Activated naive CD8-positive, alpha-beta T cell treated with anti-CD3 and anti-CD28 coated beads for 36 hours (primary cell): Measurements from ENCODE around the gene MAP3K6. TPM values are rescaled to one million over a fixed set of nuclear protein-coding genes. Genes with fewer than 3 reads are reported as not detected.
A peak's percentile ranks its signal among the peaks of the same experiment; 100 is the strongest.

Source experiments
- DNase-seq: peaks from one replicate; pipeline ENCODE4 v3.0.0; 2021
- H3K27ac Mint-ChIP-seq: one replicate; pipeline ENCODE4 v1.8.0; 2022; ENCODE audit warnings: mild to moderate bottlenecking, moderate library complexity, mixed read lengths
- H3K27me3 Mint-ChIP-seq: one replicate; pipeline ENCODE4 v1.8.0; 2022; ENCODE audit warnings: mild to moderate bottlenecking, mixed read lengths
- H3K36me3 Mint-ChIP-seq: one replicate; pipeline ENCODE4 v1.8.0; 2021; ENCODE audit warnings: mild to moderate bottlenecking, mixed read lengths
- H3K4me1 Mint-ChIP-seq: one replicate; pipeline ENCODE4 v1.8.0; 2021; ENCODE audit warnings: mixed read lengths
- H3K4me3 Mint-ChIP-seq: one replicate; pipeline ENCODE4 v1.8.0; 2022; ENCODE audit warnings: mild to moderate bottlenecking, moderate library complexity, mixed read lengths
- H3K9me3 Mint-ChIP-seq: one replicate; pipeline ENCODE4 v1.8.0; 2022; ENCODE audit warnings: mixed read lengths
- total RNA-seq, 2 experiments: library from RNA; stranded (reverse); gene quantifications; one replicate each; pipeline ENCODE4 v1.2.3, GENCODE V29; 2021

Gene MAP3K6
- total RNA-seq, 2 experiments from 2014 or later, result 3.0 to 4.5 TPM

DNA sequence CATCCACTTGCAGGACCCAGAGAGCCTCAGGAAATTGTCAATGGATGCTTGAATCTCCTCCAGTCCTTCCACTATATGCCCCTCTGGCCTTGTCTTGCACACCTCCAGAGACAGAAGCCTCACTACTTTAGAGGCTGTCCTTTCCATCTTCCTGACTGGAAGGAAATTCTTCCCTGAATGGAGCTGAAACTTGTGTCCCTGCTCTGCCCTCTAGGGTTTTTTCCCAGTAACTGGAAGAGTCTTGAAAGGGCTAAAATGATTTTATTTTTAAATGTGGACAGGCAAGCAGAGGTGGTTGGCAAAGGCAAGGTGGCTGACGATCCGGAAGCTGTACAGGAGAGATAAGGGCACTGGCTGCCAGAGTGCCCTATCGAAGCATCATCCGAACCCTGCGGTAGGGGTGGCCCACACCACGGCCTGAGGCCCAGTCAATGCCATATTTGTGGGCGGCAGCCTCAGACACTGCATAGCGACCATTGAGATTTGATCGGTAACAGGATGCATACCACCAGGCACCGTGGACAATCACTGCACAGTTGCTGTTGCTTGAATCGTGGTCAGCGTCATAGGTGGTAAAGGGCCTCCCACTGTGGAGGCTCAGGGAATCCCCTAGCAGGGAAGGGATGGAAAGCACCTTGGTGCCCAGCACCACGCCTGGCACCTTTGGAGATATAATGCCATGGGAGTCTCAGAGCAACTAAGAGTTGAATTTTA is 2.3 kb upstream of the MAP3K6 start:
- no peaks in the 10 kb centered on the region for H3K27me3 Mint-ChIP-seq
- H3K4me1 Mint-ChIP-seq, result peaks cover 27% of the 10 kb centered on the region
- H3K27ac Mint-ChIP-seq, result no peak overlapping the region
- H3K36me3 Mint-ChIP-seq, result no peaks in the 10 kb centered on the region
- no peak overlapping the region for H3K4me3 Mint-ChIP-seq
- H3K9me3 Mint-ChIP-seq, result no peaks in the 10 kb centered on the region
- DNase-seq, result no peak

DNA sequence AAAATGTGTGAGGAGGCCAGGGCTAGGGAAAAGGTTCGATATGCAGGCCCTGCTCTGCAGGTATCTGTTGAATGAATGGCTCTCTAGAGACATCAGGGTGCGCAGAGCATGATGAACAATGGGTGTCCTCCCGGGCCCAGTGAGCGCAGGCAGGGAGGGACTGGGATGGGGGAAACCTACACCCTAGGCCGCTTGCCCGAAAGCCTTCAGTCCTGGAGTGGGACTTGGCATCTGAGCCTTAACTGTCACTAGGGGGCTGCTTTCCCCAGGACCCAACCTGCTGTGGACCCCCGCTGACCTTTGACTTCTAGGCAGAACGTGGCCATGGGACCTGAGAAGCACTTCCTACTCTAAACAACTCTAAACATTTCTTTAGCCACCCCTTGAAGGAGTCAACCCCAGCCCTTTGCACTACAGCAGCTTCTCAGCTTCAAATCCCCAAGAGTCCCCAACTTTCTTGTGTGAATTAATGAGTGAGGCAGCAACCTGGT is 444 bp upstream of the MAP3K6 start:
- H3K36me3 Mint-ChIP-seq, result no peaks in the 10 kb centered on the region
- peak overlapping the region; percentile 71 for H3K4me3 Mint-ChIP-seq
- no peaks in the 10 kb centered on the region for H3K9me3 Mint-ChIP-seq
- peaks cover 27% of the 10 kb centered on the region for H3K4me1 Mint-ChIP-seq
- H3K27me3 Mint-ChIP-seq, result no peaks in the 10 kb centered on the region
- no peak for DNase-seq
- no peak overlapping the region for H3K27ac Mint-ChIP-seq

- peak overlapping the region; percentile 84 for H3K4me3 Mint-ChIP-seq
- H3K27me3 Mint-ChIP-seq, result no peaks in the 10 kb centered on the region
- no peaks in the 10 kb centered on the region for H3K9me3 Mint-ChIP-seq
- peaks cover 27% of the 10 kb centered on the region for H3K4me1 Mint-ChIP-seq
- H3K27ac Mint-ChIP-seq, result peak overlapping the region; percentile 69
- DNase-seq, result peak; percentile 87
- H3K36me3 Mint-ChIP-seq, result no peaks in the 10 kb centered on the region
These were observed 699 bp downstream of the MAP3K6 start for GRCh38 chr1:27366113-27366410.

- Mint-ChIP-seq H3K9me3 (no peaks in the 10 kb centered on the region), H3K36me3 (no peaks in the 10 kb centered on the region), H3K4me3 (peak overlapping the region; percentile 84), H3K27me3 (no peaks in the 10 kb centered on the region), H3K4me1 (peaks cover 27% of the 10 kb centered on the region), H3K27ac (peak overlapping the region; percentile 69)
- peak; percentile 70 for DNase-seq
These were observed 1.2 kb downstream of the MAP3K6 start for GRCh38 chr1:27365372-27366112.

DNA sequence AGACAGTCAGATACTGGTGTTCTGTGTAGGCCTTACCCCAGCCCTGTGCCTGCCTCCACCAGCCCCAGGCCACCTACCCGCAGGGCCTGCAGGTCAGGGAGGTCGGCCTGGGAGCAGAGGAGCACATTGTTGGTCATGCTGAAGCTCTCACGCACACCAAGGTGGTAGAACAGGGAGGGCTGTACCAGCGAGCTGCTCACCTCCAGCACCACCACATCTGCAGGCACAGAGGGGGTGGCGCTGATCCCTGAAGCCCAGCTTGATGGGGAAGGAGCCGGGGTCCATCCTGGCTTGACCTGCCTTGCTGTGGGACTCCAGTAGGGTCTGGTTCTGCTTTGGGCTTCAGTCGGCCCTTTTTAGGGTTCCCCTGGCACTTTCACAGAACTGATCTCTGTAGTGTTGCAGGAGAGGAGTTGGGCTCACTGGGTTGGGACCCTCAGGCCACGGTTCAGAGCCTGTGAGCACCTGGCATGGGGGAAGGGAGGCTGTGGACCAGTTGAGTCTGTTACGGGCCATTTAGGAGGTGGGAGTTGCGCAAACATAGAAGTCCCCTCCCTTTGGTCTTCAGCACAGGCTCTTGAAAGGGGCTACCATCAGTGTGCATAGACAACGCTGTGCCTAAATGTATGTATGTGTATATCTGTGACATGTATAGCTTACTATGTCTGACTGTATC is 1.9 kb downstream of the MAP3K6 start:
- Mint-ChIP-seq H3K4me1 (peaks cover 30% of the 10 kb centered on the region), H3K9me3 (no peaks in the 10 kb centered on the region), H3K4me3 (peak overlapping the region; percentile 84), H3K36me3 (no peaks in the 10 kb centered on the region), H3K27me3 (no peaks in the 10 kb centered on the region), H3K27ac (no peak overlapping the region)
- no peak for DNase-seq

DNA sequence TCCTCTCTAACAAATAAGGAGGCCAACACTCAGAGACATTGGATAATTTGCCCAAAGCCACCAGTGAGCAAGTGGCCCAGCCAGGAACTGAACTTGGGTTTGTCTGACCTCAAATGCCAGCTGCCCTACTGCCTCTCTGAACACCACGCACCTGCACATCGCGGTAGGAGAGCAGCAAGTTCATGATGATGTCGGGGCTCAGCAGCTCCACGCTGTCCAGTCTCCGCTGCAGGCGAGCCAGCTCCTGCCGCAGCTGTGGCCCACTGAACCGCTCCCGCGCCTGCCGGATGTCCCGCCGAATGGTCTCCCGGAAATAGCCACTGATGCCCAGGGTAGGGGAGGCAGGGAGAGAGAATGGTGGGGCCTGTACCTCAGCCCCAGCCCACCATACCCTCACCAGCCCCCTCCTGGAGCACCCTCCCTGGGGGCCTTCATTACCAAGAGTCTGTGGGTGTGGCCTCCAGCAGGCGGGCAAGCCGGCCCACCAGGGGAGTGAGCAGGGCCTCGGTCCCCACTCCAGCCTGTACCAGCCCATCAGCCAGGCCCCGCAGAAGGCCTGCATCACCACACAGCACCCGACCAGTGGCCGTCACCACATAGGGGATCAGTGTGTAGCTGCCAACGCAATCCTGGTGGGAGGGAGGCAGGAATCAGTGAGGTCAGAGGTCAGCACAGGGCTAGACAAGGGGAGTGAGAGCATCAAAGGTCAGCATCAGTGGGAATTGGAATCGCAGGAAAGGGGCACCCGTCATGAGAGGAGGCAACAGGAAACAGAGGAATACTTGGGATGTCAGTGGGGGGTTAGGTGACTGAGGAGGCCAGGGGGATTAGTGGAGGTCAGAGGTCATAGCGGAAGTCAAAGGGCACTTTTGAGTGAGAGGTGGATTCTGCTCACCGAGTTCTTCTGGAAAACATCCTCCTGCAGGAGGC is 2.7 kb downstream of the MAP3K6 start:
- no peak for DNase-seq
- no peaks in the 10 kb centered on the region for H3K36me3 Mint-ChIP-seq
- H3K4me1 Mint-ChIP-seq, result peaks cover 28% of the 10 kb centered on the region
- H3K27ac Mint-ChIP-seq, result no peak overlapping the region
- H3K27me3 Mint-ChIP-seq, result peaks cover 2% of the 10 kb centered on the region
- no peak overlapping the region for H3K4me3 Mint-ChIP-seq
- H3K9me3 Mint-ChIP-seq, result no peaks in the 10 kb centered on the region

- Mint-ChIP-seq H3K4me3 (no peak overlapping the region), H3K4me1 (peaks cover 37% of the 10 kb centered on the region), H3K9me3 (no peaks in the 10 kb centered on the region), H3K36me3 (no peaks in the 10 kb centered on the region), H3K27me3 (peaks cover 4% of the 10 kb centered on the region), H3K27ac (no peak overlapping the region)
- no peak for DNase-seq
These were observed 5.2 kb downstream of the MAP3K6 start for GRCh38 chr1:27361553-27361952.

GRCh38 chr1:27361044-27361402 is 5.7 kb downstream of the MAP3K6 start:
- Mint-ChIP-seq H3K36me3 (no peaks in the 10 kb centered on the region), H3K27me3 (peaks cover 4% of the 10 kb centered on the region), H3K27ac (no peak overlapping the region), H3K4me3 (no peak overlapping the region), H3K9me3 (no peaks in the 10 kb centered on the region), H3K4me1 (peaks cover 43% of the 10 kb centered on the region)
- no peak for DNase-seq

- H3K9me3 Mint-ChIP-seq, result no peaks in the 10 kb centered on the region
- H3K27ac Mint-ChIP-seq, result no peak overlapping the region
- H3K36me3 Mint-ChIP-seq, result peaks cover 4% of the 10 kb centered on the region
- H3K4me1 Mint-ChIP-seq, result peaks cover 44% of the 10 kb centered on the region
- peak overlapping the region; percentile 68 for H3K4me3 Mint-ChIP-seq
- peaks cover 4% of the 10 kb centered on the region for H3K27me3 Mint-ChIP-seq
- peak; percentile 27 for DNase-seq
These were observed 6.4 kb downstream of the MAP3K6 start for GRCh38 chr1:27360159-27361043.

DNA sequence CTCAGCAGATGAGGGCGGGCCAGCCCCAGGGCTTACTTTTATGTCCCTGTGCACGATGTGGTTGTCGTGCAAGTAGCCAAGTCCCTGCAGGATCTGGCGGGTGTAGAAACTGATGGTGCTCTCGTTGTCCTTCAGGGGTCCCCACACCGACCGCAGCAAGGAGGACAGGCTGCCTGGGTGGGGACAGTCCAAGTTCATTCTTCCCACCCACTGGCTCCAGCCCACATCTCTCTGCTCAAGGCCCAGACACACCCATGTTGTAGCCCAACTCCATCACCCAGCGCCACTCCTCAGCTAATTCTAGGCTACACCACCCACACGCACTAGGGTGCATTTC is 7.0 kb downstream of the MAP3K6 start:
- H3K9me3 Mint-ChIP-seq, result no peaks in the 10 kb centered on the region
- peak overlapping the region; percentile 68 for H3K4me3 Mint-ChIP-seq
- H3K4me1 Mint-ChIP-seq, result peaks cover 40% of the 10 kb centered on the region
- DNase-seq, result no peak
- peaks cover 4% of the 10 kb centered on the region for H3K27me3 Mint-ChIP-seq
- no peak overlapping the region for H3K27ac Mint-ChIP-seq
- peaks cover 4% of the 10 kb centered on the region for H3K36me3 Mint-ChIP-seq

DNA sequence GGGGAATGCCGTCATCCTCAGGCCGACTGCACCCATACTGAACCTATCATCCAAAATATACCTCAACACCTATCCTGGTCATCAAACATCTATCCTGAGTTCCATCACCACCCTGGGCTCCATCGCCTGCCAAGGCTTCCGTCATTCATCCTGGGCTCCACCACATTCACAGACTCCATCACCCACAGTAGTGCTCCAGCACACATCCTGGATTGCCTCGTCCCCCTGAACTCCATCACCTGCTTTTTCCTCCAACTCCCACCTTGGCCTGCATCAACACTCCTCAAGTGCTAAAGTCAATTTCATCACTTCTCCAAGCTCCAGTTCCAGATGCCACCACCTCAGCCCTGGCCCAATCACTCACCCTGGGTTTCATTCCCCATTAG is 7.8 kb downstream of the MAP3K6 start:
- peaks cover 4% of the 10 kb centered on the region for H3K36me3 Mint-ChIP-seq
- peaks cover 4% of the 10 kb centered on the region for H3K27me3 Mint-ChIP-seq
- DNase-seq, result no peak
- no peak overlapping the region for H3K4me3 Mint-ChIP-seq
- no peak overlapping the region for H3K27ac Mint-ChIP-seq
- no peaks in the 10 kb centered on the region for H3K9me3 Mint-ChIP-seq
- peaks cover 37% of the 10 kb centered on the region for H3K4me1 Mint-ChIP-seq

- peaks cover 37% of the 10 kb centered on the region for H3K4me1 Mint-ChIP-seq
- peaks cover 4% of the 10 kb centered on the region for H3K27me3 Mint-ChIP-seq
- H3K9me3 Mint-ChIP-seq, result no peaks in the 10 kb centered on the region
- no peak for DNase-seq
- H3K27ac Mint-ChIP-seq, result no peak overlapping the region
- H3K4me3 Mint-ChIP-seq, result no peak overlapping the region
- peaks cover 4% of the 10 kb centered on the region for H3K36me3 Mint-ChIP-seq
These were observed 8.5 kb downstream of the MAP3K6 start for GRCh38 chr1:27358038-27358927.

- DNase-seq, result peak; percentile 83
- Mint-ChIP-seq H3K27me3 (peaks cover 4% of the 10 kb centered on the region), H3K27ac (peak overlapping the region; percentile 63), H3K4me3 (peak overlapping the region; percentile 65), H3K9me3 (no peaks in the 10 kb centered on the region), H3K4me1 (peaks cover 37% of the 10 kb centered on the region), H3K36me3 (peaks cover 4% of the 10 kb centered on the region)
These were observed 9.3 kb downstream of the MAP3K6 start for GRCh38 chr1:27357281-27358037.
